ENCODE data around the gene DPEP3.
"Not testable (repeated sequence)": the region's sequence is repeated elsewhere in the genome, so short reads cannot be mapped to it uniquely, and the experiment has no call there.

The DPEP3 gene

DNA sequence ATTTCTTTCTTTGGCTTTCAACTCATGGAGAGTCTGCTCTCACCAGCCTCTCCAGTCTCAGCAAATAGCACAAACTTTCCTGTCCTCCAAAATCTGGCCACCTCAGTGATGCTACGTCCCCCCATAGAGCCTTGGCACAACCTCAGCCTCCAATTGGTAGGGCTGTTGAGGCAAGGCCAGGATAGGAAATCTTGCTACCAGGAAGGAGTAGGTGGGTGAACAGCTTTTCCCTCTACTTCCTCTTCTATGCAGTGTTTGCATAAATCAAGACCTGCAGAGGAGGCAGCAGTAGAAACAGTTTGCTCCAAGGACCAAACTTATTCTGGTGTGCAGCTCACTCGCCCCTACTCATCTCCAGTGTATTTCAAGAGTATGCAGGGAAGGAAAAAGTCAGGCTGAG lies 19.7 kb upstream of the DPEP3 start:
- no peak for DNase-seq (ENCODE audit: extremely low read depth, low read depth)
- TF ChIP-seq, protein P1, sequence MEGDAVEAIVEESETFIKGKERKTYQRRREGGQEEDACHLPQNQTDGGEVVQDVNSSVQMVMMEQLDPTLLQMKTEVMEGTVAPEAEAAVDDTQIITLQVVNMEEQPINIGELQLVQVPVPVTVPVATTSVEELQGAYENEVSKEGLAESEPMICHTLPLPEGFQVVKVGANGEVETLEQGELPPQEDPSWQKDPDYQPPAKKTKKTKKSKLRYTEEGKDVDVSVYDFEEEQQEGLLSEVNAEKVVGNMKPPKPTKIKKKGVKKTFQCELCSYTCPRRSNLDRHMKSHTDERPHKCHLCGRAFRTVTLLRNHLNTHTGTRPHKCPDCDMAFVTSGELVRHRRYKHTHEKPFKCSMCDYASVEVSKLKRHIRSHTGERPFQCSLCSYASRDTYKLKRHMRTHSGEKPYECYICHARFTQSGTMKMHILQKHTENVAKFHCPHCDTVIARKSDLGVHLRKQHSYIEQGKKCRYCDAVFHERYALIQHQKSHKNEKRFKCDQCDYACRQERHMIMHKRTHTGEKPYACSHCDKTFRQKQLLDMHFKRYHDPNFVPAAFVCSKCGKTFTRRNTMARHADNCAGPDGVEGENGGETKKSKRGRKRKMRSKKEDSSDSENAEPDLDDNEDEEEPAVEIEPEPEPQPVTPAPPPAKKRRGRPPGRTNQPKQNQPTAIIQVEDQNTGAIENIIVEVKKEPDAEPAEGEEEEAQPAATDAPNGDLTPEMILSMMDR (IDR thresholded peaks at IDR 0.05; ENCODE audit: low read depth, low read length): no peak

- DNase-seq (ENCODE audit: extremely low read depth, low read depth): not testable (repeated sequence)
Observed at GRCh38 chr16:67998779-67999688, 18.7 kb upstream of the DPEP3 start, which contains the start of gene DPEP2. DPEP2 (minus strand) TSS chr16:67999484; CDS start chr16:67993212, 6,272 bp downstream.

GRCh38 chr16:67998231-67998778 lies 18.0 kb upstream of the DPEP3 start:
- DNase-seq (ENCODE audit: extremely low read depth, low read depth): not testable (repeated sequence)

DNA sequence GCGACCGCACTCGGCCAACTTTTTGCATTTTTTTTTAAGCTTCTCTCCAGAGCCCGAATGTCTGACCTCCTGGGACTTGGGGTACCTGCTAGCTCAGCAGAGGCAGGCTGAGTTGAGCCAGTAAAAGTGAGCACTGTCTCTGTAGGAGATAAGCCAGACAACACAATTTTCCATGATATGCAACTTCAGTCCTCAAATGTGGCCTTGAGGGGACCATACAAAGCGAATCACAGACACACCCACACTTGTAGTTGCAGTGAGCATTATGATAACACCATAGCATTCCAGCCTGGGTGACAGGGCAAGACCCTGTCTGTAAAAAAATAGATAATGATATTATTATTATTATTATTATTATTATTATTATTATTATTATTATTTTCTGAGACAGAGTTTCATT lies 16.4 kb upstream of the DPEP3 start:
- DNase-seq (ENCODE audit: extremely low read depth, low read depth): no peak
- TF ChIP-seq, protein P1 (IDR thresholded peaks at IDR 0.05; ENCODE audit: low read depth, low read length): no peak

DNA sequence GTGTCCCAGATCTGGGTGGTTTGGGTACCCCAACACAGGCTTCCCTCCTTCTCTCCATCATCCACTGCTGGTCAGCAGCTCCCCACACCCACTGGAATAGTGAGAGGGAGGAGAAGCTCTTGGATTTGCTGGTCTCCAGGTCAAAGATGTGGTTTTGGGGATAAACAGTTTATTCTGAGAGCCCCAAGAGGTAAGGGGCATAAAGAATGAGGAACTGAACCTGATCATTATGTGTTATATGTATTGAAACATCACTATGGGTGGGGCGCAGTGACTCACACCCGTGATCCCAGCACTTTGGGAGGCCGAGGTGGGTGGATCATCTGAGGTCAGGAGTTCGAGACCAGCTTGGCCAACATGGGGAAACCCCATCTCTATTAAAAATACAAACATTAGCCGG lies 15.1 kb upstream of the DPEP3 start:
- DNase-seq (ENCODE audit: extremely low read depth, low read depth): no peak
- TF ChIP-seq, protein P1 (IDR thresholded peaks at IDR 0.05; ENCODE audit: low read depth, low read length): no peak

DNA sequence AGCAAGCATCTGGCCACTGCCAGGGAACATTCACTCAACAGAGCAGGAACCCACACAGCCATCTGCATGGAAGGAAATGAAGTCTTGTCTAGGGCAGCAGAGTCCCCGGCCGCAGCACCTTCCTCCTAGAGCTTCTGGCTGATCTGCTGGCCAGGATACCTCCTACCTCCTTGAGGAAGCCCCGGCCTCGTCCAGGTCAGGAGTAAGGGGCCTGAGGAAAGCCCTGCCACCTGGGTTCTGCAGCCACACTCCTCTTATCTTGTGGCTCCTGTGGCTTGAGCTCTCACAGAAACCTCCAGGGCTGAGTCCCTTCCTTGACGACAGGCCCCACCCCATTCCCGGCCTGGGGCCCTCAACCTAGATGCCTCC lies 13.7 kb upstream of the DPEP3 start:
- DNase-seq (ENCODE audit: extremely low read depth, low read depth): not testable (repeated sequence)

DNA sequence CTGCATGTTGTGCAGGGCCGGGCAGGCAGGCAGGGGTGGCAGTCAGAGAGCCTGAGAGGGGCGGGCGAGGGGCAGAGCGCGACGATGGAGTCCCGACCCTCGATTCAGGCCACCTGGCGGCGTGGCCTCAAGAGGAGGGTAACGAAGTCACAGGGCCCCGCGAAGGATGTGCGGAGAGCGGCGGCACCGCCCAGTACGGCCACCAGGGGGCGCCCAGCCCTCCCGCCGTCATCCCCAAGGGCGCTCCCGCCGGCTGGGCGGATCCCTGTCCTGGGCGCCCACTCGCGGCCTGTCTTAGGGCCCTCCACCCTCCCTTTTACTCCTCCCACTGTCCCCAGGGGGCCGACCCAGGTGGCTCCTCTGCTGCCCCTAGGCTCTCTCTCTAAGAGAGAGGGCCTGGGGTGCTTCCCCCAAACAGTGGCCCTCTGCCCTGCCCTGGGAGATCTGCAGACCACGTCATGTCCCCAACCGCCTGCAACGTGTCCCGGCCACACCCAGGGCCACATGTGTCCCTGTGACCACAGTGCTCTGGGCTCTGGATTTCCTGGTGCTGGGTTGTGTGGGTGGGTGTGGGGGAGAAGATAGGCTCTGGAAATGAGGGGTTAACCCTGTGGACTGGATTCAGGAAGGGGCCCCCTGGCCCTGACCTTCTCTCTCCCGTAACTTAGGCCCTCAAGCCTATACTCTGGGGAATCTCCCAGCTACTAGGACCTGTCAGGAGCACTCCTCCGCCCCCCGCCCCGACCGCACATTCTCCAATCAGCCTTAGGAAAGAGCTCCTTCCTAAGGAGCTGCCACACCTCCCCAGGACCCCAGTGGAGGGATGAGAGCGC lies 13.1 kb upstream of the DPEP3 start:
- TF ChIP-seq, protein P1 (IDR thresholded peaks at IDR 0.05; ENCODE audit: low read depth, low read length): peak; percentile 82
- DNase-seq (ENCODE audit: extremely low read depth, low read depth): peak; percentile 20

GRCh38 chr16:67992661-67993206 lies 12.4 kb upstream of the DPEP3 start:
- DNase-seq (ENCODE audit: extremely low read depth, low read depth): no peak
- TF ChIP-seq, protein P1 (IDR thresholded peaks at IDR 0.05; ENCODE audit: low read depth, low read length): no peak

All from AG09319 (cell line).